Muscle layer of duodenum (tissue), 2 donors: Measurements from ENCODE around the gene GDI1.
A peak's percentile ranks its signal among the peaks of the same experiment; 100 is the strongest.

Experiments used
- H3K27ac ChIP-seq: one replicate; pipeline ENCODE4 v1.7.0; 2013; ENCODE audit warnings: mild to moderate bottlenecking, low read length
- H3K27me3 ChIP-seq: one replicate; pipeline ENCODE4 v1.7.0; 2013; ENCODE audit warnings: low read depth, mild to moderate bottlenecking, control low read depth, low read length
- H3K36me3 ChIP-seq, 2 donors: one replicate each; pipeline ENCODE4 v1.7.0; 2013; ENCODE audit warnings: low read length in 2 of 2, control low read depth in 1 of 2, mild to moderate bottlenecking in 1 of 2; ENCODE audit not compliant: insufficient read depth in 2 of 2, control insufficient read depth in 1 of 2
- H3K4me1 ChIP-seq, 2 donors: one replicate each; pipeline ENCODE4 v1.7.0; 2013; ENCODE audit warnings: low read length in 2 of 2, mild to moderate bottlenecking in 2 of 2, control low read depth in 1 of 2, moderate library complexity in 1 of 2; ENCODE audit not compliant: insufficient read depth in 2 of 2, control insufficient read depth in 1 of 2
- H3K4me3 ChIP-seq, 2 donors: one replicate each; pipeline ENCODE4 v1.7.0; 2013; ENCODE audit warnings: low read length in 2 of 2, low read depth in 1 of 2, mild to moderate bottlenecking in 1 of 2
- H3K9me3 ChIP-seq, 2 donors: one replicate each; pipeline ENCODE4 v1.7.0; 2013; ENCODE audit warnings: low read length in 2 of 2, control low read depth in 1 of 2, mild to moderate bottlenecking in 1 of 2; ENCODE audit not compliant: control insufficient read depth in 1 of 2
- donor health status: healthy.

The GDI1 gene

DNA sequence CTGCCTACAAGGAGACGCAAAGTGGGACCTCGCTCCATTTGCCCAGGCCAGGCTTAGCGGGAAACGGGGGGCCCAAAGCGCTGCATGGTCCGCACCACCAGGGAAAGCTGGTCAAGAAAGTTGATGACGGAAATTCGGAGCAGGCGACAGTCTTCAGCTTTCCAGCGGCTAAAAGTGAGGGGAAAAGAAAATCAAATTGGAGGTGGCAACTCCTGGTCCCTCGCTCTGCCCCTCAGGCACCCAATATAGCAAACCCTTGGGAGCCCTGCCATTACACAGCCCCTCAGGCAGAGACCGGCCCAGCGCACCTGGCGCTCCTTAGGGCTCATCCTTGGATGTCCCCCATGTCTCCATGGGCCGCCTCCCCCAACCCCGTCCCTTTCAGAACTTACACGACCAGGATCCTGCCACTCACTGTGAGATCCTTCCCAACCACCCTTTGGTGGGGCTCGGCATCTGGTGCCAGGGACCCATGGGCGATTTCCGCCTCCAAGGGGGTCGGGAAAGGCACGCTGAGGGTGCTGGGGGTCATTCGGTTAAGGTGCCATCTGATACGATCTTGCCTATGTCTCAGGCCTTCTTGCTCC is 41.0 kb downstream of the GDI1 start:
- Histone ChIP-seq H3K4me1 (peaks cover 0 to 5% of the 10 kb centered on the region in 2 donors), H3K36me3 (peaks cover 0 to 3% of the 10 kb centered on the region in 2 donors), H3K27ac (no peak overlapping the region), H3K4me3 (peak overlapping the region; percentile 16 to 56), H3K9me3 (no peaks in the 10 kb centered on the region), H3K27me3 (no peaks in the 10 kb centered on the region)

DNA sequence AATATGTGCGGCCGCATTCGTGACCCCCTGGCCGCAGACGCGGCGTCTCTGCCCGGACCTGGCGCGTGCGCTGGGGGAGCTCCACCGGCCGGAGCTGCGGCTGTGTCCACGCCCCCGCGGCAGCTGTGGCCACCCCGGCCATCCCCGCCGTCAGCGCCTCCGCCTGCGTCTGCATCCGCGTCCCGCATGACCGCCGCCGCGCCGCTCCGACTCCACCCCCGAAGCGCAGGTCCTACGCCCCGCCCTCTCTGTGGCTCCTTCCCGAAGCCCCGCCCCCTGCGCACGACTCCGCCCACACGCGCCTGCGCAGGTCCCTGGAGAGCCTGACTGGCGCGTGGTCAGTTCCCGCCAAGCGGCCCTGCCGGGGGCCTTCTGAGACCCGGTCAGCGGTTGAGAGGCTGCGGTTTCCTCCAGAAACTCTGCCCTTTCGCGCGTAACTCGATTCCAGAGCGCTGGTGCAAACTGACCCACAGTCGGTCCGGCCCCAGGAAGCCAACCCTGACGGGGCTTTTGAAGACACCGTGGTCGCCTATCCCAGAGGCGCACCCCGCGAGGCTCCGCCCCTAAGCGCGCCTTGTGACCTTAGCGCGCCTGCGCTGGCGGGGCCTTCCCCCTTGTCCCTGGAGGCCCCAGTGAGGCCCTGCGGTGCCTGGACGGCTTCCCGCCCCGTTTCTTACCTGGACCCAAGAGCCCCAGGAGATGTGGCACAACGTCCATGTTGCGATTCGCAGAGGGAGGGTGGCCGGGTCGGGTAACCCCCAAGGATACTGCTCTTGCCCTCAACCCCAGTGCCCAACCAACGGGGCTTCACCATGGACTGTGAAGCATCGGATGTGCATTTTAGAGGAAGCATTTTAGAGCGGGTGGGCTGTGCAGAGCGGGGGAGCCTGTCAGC is 42.0 kb downstream of the GDI1 start, which contains the start of gene LAGE3:
Gene LAGE3, minus strand, starts transcription at position 554 of the 895 bp plus-strand sequence. Its CDS starts 366 bp downstream, at position 188.
- H3K27ac ChIP-seq, result no peak within 1 kb of the TSS
- H3K9me3 ChIP-seq, result no peaks in the 10 kb centered on the region
- H3K27me3 ChIP-seq, result no peaks in the 10 kb centered on the region
- H3K36me3 ChIP-seq, result no peaks in the 10 kb centered on the region
- peaks cover 0 to 5% of the 10 kb centered on the region in 2 donors for H3K4me1 ChIP-seq
- H3K4me3 ChIP-seq, result peak within 1 kb of the TSS; percentile 37 to 56

DNA sequence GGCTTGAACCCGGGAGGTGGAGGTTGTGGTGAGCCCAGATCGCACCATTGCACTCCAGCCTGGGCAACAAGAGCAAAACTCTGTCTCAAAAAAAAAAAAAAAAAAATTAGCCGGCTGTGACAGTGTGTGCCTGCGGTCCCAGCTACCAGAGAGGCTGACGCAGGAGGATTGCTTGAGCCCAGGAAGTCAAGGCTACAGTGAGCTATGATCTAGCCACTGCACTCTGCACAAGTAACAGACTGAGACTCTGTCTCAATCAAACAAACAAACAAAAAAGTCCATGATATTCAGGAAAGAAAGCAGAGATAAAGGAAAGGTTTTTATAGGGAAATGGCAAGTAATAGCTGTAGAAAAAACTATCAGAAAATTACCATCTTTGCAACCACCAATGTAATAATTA is 44.2 kb downstream of the GDI1 start:
- peaks cover 0 to 16% of the 10 kb centered on the region in 2 donors for H3K4me1 ChIP-seq
- no peaks in the 10 kb centered on the region for H3K27me3 ChIP-seq
- H3K27ac ChIP-seq, result no peak overlapping the region
- no peak overlapping the region for H3K4me3 ChIP-seq
- no peaks in the 10 kb centered on the region for H3K9me3 ChIP-seq
- H3K36me3 ChIP-seq, result no peaks in the 10 kb centered on the region

DNA sequence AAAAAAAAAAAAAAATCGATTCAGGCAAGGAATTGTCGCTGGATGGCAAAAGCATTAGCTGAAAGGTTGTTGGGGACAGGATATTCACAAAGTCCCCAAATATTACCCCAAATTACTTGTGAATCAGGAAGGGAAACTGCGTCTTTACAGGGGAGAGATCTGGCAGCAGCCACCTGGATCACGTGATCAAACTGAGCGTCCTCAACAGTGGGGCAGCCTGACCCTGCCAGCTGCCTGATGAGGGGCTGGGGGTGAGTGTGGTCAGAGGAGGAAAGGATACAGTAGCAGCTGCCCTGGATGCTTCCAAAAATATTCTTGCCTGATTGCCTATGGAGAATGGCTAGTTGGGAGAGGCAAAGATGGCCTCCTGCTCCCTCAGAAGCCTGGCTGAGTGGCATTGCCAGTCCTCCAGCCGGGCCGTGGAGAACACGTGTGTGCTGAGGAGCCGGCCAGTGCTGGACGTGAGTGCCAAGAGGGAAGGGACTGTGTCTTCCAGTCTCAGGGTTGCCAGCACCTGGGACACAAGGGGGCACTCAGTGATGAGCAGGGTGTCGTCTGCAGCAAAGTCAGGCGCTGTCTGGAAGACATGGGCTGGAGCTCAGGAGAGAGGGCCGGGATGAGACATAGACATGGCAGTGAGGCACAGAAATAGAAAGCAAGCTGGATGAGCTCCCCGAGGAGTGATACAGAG is 45.1 kb downstream of the GDI1 start:
- no peaks in the 10 kb centered on the region for H3K27me3 ChIP-seq
- H3K36me3 ChIP-seq, result no peaks in the 10 kb centered on the region
- peaks cover 0 to 19% of the 10 kb centered on the region in 2 donors for H3K4me1 ChIP-seq
- H3K4me3 ChIP-seq, result no peak overlapping the region
- no peak overlapping the region for H3K27ac ChIP-seq
- H3K9me3 ChIP-seq, result no peaks in the 10 kb centered on the region

DNA sequence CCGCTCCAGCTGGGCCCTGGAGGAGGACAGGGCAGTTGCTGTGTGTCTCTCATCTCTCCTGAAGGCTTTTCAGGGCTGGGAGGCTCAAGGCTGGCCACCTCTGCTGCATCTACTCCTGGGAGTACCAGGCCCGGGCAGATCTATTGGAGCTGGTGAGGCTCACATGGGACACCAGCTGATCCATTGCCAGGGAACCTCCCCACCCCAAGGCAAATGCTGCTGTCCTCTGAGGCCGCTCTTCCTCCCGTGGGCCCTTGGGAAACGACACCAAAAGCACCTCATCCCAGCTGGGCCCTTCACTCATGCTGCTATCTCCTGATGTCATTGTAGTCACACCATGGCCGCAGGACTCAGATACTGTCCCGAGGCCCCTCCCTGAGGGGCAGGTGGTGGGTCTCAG is 45.8 kb downstream of the GDI1 start:
- Histone ChIP-seq H3K9me3 (no peaks in the 10 kb centered on the region), H3K4me1 (peaks cover 0 to 26% of the 10 kb centered on the region in 2 donors), H3K36me3 (peaks cover 0 to 4% of the 10 kb centered on the region in 2 donors), H3K27ac (no peak overlapping the region), H3K4me3 (no peak overlapping the region), H3K27me3 (no peaks in the 10 kb centered on the region)

DNA sequence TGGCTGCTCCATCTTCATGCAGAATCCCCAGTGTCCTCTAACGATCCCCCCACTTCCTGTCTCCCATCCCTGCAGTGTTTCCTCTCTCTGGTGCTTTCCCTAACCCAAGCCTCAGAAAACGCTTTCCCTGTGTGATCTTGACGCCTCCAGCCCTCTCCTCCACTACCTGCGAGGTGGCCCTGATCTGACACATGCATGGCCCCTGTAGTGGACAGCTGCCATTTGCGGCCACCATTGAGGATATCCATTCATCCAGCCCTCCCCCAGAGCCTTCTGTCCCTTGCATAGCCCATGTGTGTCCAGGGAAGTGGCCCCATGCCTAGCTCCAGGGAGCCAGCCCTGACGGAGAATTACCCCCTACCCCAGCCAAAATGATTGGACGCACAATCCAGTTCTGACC is 46.4 kb downstream of the GDI1 start:
- Histone ChIP-seq H3K9me3 (no peaks in the 10 kb centered on the region), H3K4me3 (no peak overlapping the region), H3K27me3 (no peaks in the 10 kb centered on the region), H3K4me1 (peaks cover 0 to 22% of the 10 kb centered on the region in 2 donors), H3K27ac (no peak overlapping the region), H3K36me3 (peaks cover 0 to 8% of the 10 kb centered on the region in 2 donors)

DNA sequence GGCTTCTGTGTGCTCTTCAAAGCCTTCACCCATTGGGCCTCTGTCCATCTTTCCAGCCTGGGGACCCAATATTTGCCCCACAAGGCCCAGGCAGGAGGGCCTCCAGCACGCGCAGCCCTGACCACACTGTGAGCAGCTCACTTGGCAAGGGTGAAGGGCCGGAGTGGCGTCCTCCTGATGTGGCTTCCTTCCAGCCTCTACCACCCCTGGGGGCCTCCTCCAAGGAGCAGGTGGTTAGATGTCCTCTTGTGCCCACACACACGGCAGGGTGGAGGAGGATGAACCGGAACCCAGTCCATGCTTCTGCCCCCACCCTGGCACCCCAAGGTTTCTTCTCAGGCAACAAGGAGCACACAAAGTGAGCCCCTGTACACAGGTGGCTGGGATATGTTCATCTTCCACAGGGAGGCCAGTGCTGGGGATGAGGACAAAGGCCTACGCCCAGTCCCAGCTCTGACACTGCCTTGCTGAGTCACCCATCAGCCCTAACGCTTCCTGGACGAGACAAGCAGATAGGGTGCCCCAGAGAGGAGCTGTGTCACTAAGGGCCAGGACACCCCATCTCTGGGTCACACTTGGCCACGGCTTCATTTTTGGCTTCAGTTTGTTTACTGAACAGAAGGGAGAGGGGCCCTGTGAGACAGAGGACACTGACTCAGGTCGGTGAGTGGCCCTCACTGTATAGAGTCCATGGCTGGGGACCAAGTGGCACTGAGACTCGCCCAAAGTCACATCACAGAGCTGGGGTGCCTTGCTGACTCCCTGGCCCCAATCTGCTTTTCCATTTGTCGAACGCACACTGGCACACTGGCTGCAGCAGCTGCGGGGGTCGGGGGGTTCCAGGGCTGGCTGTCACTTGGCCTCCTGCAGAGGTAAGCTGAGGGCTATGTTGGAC is 47.5 kb downstream of the GDI1 start:
- Histone ChIP-seq H3K36me3 (peaks cover 0 to 8% of the 10 kb centered on the region in 2 donors), H3K27me3 (no peaks in the 10 kb centered on the region), H3K4me3 (no peak overlapping the region), H3K4me1 (peaks cover 5 to 32% of the 10 kb centered on the region in 2 donors), H3K27ac (no peak overlapping the region), H3K9me3 (no peaks in the 10 kb centered on the region)

DNA sequence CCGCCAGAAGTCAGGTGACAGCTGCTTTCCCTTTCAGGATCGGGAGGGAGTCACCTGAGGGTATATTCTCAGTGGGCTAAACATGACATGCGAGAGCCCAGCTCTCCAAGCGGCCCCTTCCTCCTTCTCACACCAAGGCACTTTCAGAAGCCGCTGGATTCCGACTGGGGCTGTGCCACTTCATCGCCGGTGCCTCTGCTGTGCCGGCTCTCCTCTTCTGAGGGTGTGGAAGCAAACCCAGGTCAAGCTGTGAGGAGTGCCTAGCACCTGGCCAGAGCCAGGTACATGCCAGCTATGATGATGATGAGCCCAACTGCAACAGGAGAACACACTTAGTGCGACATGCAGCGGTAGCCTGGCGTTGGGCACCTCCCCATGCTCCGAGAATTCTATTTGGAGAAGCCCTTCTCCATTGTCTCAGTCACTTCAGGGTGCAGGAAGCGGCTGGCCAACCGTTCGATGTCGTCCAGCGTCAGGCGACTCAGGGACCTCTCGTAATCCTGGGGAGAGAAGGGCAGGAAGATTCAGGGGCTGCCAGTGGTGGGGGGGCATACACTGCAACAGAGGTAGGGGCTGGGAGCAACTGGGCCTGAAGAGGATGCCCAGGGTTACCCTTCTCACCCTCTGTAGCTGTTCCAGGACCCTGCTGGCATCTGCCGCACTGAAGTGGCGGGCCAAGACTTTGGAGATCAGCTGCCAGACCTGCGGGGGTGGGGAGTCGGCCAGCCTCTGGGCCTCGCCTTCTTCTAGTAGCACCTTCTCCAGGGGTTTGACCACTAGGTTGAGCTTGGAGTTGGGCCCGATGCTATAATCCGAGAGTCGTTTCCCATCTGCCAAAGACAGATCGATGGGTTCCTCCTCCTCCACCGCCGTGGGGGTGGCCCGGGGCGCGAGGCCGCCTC is 48.4 kb downstream of the GDI1 start:
- peak overlapping the region; percentile 21 to 62 for H3K4me3 ChIP-seq
- peaks cover 0 to 8% of the 10 kb centered on the region in 2 donors for H3K36me3 ChIP-seq
- no peak overlapping the region for H3K27ac ChIP-seq
- H3K27me3 ChIP-seq, result no peaks in the 10 kb centered on the region
- no peaks in the 10 kb centered on the region for H3K9me3 ChIP-seq
- peaks cover 5 to 35% of the 10 kb centered on the region in 2 donors for H3K4me1 ChIP-seq

DNA sequence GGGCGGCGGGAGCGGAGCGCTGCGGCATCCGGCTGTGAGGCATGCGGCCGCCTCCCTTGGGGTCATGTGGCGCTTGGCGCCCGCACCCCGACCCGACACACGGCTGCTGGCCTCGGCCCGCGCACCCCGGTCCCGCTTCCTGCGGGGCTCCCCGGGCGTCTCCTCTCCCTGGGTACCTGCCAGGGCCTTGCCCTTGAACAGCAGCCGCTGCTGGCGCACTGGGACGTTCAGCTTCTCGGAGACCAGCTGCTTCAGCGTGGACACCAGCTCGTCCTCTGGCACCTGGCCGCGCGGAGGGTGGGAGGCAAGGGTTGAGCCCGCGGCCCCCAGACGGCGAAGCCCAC is 49.1 kb downstream of the GDI1 start:
- Histone ChIP-seq H3K4me1 (peaks cover 5 to 35% of the 10 kb centered on the region in 2 donors), H3K27me3 (no peaks in the 10 kb centered on the region), H3K27ac (no peak overlapping the region), H3K36me3 (peaks cover 0 to 8% of the 10 kb centered on the region in 2 donors), H3K4me3 (peak overlapping the region; percentile 21 to 62), H3K9me3 (no peaks in the 10 kb centered on the region)
